ENCODE measurements around the gene TNFAIP8L3. TPM values are rescaled to one million over a fixed set of nuclear protein-coding genes. Genes with fewer than 3 reads are reported as not detected.

Gene TNFAIP8L3
- total RNA-seq, 1 experiment from 2014 or later = not detected

DNA sequence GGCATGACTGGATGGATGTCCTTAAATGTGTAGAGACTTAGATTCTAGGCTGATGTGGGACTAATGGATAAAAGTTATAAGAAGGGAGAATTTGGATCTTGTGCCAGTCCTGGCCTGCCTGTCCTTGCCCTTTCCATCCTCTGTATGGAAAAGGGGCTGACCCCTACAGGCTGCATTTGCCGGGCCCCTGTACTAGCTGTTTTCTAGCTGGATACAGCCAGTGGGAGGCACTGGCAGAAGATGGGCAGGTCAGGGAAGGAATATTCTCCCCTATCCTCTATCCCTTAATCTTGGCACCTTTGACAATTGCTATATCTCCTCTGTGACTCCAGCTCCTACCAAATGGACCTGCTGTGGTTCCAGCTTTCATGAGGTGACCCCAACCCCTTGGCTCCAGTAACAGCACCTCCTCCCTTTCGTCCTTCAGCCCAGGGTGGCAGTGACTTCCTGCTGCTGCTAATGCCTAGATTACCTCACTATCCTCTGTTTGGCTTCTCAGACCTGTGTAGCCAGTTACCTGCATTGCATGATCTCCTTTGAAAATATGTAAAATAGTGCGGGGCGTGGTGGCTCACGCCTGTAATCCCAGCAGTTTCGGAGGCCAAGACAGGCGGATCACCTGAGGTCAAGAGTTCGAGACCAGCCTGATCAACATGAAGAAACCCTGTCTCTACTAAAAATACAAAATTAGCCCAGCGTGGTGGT, 6.2 kb upstream of the TNFAIP8L3 start:
- Histone ChIP-seq H2AFZ (ENCODE audit: low read length) (no peak overlapping the region), H3K4me1 (ENCODE audit: low read length) (no peaks in the 10 kb centered on the region), H3K36me3 (ENCODE audit: insufficient read depth, low read length) (no peaks in the 10 kb centered on the region), H3K79me2 (ENCODE audit: low read length) (no peaks in the 10 kb centered on the region), H3K27ac (ENCODE audit: low read length) (no peak overlapping the region), H3K4me2 (ENCODE audit: low read depth, low read length, poor library complexity, severe bottlenecking) (no peak overlapping the region), H3K9me3 (ENCODE audit: low read length) (no peaks in the 10 kb centered on the region), H3K4me3 (ENCODE audit: low read length) (no peak overlapping the region), H3K9ac (ENCODE audit: low read length) (no peak overlapping the region), H3K27me3 (ENCODE audit: low read length) (no peaks in the 10 kb centered on the region), H4K20me1 (ENCODE audit: insufficient read depth, low read depth, low read length) (no peaks in the 10 kb centered on the region), H3K9me2 (replicated peaks; ENCODE audit: insufficient read depth, low read length) (no peaks in the 10 kb centered on the region)
- no peak for DNase-seq

GRCh38 chr15:51099185-51099584, 4.5 kb upstream of the TNFAIP8L3 start:
- Histone ChIP-seq H3K4me3 (ENCODE audit: low read length) (no peak overlapping the region), H3K4me1 (ENCODE audit: low read length) (no peaks in the 10 kb centered on the region), H3K36me3 (ENCODE audit: insufficient read depth, low read length) (no peaks in the 10 kb centered on the region), H2AFZ (ENCODE audit: low read length) (no peak overlapping the region), H4K20me1 (ENCODE audit: insufficient read depth, low read depth, low read length) (no peaks in the 10 kb centered on the region), H3K27ac (ENCODE audit: low read length) (no peak overlapping the region), H3K27me3 (ENCODE audit: low read length) (no peaks in the 10 kb centered on the region), H3K9me3 (ENCODE audit: low read length) (no peaks in the 10 kb centered on the region), H3K79me2 (ENCODE audit: low read length) (no peaks in the 10 kb centered on the region), H3K9ac (ENCODE audit: low read length) (no peak overlapping the region), H3K4me2 (ENCODE audit: low read depth, low read length, poor library complexity, severe bottlenecking) (no peak overlapping the region), H3K9me2 (replicated peaks; ENCODE audit: insufficient read depth, low read length) (no peaks in the 10 kb centered on the region)
- no peak for DNase-seq

DNA sequence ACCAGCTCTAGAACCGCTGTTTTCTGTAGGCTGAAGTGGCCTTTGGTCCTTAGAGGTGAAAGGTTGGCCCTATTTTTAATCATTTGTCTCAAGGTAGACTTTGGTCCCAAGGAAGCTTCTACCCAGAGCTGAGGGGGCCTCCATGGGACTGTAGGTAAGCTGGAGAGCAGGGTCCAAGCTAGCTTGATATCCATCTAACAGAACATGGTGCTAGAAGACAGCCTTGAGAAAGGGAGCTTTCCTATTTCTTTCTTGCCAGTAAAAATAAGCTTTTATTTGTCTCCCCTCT, 3.6 kb upstream of the TNFAIP8L3 start:
- Histone ChIP-seq H2AFZ (ENCODE audit: low read length) (no peak overlapping the region), H4K20me1 (ENCODE audit: insufficient read depth, low read depth, low read length) (no peaks in the 10 kb centered on the region), H3K79me2 (ENCODE audit: low read length) (no peaks in the 10 kb centered on the region), H3K9me2 (replicated peaks; ENCODE audit: insufficient read depth, low read length) (no peaks in the 10 kb centered on the region), H3K9me3 (ENCODE audit: low read length) (no peaks in the 10 kb centered on the region), H3K36me3 (ENCODE audit: insufficient read depth, low read length) (no peaks in the 10 kb centered on the region), H3K9ac (ENCODE audit: low read length) (no peak overlapping the region), H3K27ac (ENCODE audit: low read length) (no peak overlapping the region), H3K4me1 (ENCODE audit: low read length) (no peaks in the 10 kb centered on the region), H3K27me3 (ENCODE audit: low read length) (no peaks in the 10 kb centered on the region), H3K4me3 (ENCODE audit: low read length) (no peak overlapping the region), H3K4me2 (ENCODE audit: low read depth, low read length, poor library complexity, severe bottlenecking) (no peak overlapping the region)
- DNase-seq = no peak

GRCh38 chr15:51097553-51098330, 3.0 kb upstream of the TNFAIP8L3 start:
- no peak overlapping the region for H2AFZ ChIP-seq (ENCODE audit: low read length)
- DNase-seq = no peak
- no peak overlapping the region for H3K9ac ChIP-seq (ENCODE audit: low read length)
- H3K79me2 ChIP-seq (ENCODE audit: low read length) = no peaks in the 10 kb centered on the region
- no peaks in the 10 kb centered on the region for H3K9me2 ChIP-seq (replicated peaks; ENCODE audit: insufficient read depth, low read length)
- H4K20me1 ChIP-seq (ENCODE audit: insufficient read depth, low read depth, low read length) = no peaks in the 10 kb centered on the region
- no peaks in the 10 kb centered on the region for H3K27me3 ChIP-seq (ENCODE audit: low read length)
- no peaks in the 10 kb centered on the region for H3K36me3 ChIP-seq (ENCODE audit: insufficient read depth, low read length)
- no peaks in the 10 kb centered on the region for H3K4me1 ChIP-seq (ENCODE audit: low read length)
- no peak overlapping the region for H3K4me2 ChIP-seq (ENCODE audit: low read depth, low read length, poor library complexity, severe bottlenecking)
- no peak overlapping the region for H3K27ac ChIP-seq (ENCODE audit: low read length)
- no peaks in the 10 kb centered on the region for H3K9me3 ChIP-seq (ENCODE audit: low read length)
- no peak overlapping the region for H3K4me3 ChIP-seq (ENCODE audit: low read length)

DNA sequence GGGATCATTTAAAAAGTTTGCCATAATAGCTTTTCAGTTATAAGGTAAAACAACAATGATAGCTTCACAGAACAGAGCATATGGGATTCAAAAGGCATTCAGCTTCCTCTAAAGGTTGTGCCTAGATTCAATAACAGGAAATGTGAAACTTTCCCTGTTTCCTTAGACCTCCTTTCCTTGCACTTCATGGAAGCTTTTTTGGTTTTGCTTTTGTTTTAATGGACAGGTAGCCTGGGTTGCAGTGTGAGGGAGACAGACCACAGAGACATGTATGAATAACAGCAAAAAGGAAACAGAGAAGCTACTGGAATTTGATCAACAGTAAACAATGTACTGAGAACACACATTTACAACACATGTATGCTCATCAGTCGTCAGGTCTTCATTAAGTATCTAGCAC, 2.3 kb upstream of the TNFAIP8L3 start:
- H3K36me3 ChIP-seq (ENCODE audit: insufficient read depth, low read length) = no peaks in the 10 kb centered on the region
- no peaks in the 10 kb centered on the region for H3K79me2 ChIP-seq (ENCODE audit: low read length)
- H3K4me3 ChIP-seq (ENCODE audit: low read length) = no peak overlapping the region
- H2AFZ ChIP-seq (ENCODE audit: low read length) = no peak overlapping the region
- no peak overlapping the region for H3K27ac ChIP-seq (ENCODE audit: low read length)
- no peak overlapping the region for H3K4me2 ChIP-seq (ENCODE audit: low read depth, low read length, poor library complexity, severe bottlenecking)
- H3K4me1 ChIP-seq (ENCODE audit: low read length) = no peaks in the 10 kb centered on the region
- H3K9me2 ChIP-seq (replicated peaks; ENCODE audit: insufficient read depth, low read length) = no peaks in the 10 kb centered on the region
- H4K20me1 ChIP-seq (ENCODE audit: insufficient read depth, low read depth, low read length) = no peaks in the 10 kb centered on the region
- H3K9me3 ChIP-seq (ENCODE audit: low read length) = no peaks in the 10 kb centered on the region
- no peaks in the 10 kb centered on the region for H3K27me3 ChIP-seq (ENCODE audit: low read length)
- H3K9ac ChIP-seq (ENCODE audit: low read length) = no peak overlapping the region
- DNase-seq = no peak

DNA sequence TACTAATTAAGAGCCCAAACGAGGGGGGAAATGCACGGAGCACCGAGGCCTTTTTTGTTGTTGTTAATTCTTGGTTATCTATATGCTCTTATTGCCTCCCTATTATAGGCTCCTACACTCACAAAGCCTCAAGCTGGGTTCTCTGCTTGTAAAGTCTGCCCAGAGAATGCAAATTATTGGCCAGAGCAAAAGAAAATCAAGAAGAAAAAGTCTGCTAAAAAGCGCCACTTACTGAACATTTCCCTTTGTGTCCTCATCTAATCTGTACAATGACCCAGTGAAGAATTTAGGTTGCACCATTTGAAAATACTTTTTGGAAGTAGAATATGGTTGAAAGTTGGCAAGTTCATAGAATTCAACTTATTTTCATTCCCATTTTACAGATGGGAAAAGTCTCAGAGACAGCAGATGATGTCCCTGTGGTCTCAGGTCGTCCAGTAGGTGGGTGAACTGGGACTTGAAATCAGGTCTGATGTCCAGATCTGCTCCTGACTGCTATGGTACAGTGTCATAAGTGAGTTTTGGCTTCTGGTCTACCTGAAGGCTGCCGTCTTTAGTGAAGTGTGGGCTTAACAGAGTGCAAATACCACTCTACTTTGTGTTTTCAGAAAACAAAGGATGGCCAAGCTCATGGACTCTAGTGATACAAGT, 1.1 kb upstream of the TNFAIP8L3 start:
- Histone ChIP-seq H3K4me3 (ENCODE audit: low read length) (no peak overlapping the region), H3K9ac (ENCODE audit: low read length) (no peak overlapping the region), H4K20me1 (ENCODE audit: insufficient read depth, low read depth, low read length) (no peaks in the 10 kb centered on the region), H3K4me1 (ENCODE audit: low read length) (no peaks in the 10 kb centered on the region), H3K36me3 (ENCODE audit: insufficient read depth, low read length) (no peaks in the 10 kb centered on the region), H3K9me3 (ENCODE audit: low read length) (no peaks in the 10 kb centered on the region), H3K79me2 (ENCODE audit: low read length) (no peaks in the 10 kb centered on the region), H3K9me2 (replicated peaks; ENCODE audit: insufficient read depth, low read length) (no peaks in the 10 kb centered on the region), H2AFZ (ENCODE audit: low read length) (no peak overlapping the region), H3K4me2 (ENCODE audit: low read depth, low read length, poor library complexity, severe bottlenecking) (no peak overlapping the region), H3K27ac (ENCODE audit: low read length) (no peak overlapping the region), H3K27me3 (ENCODE audit: low read length) (no peaks in the 10 kb centered on the region)
- no peak for DNase-seq

- Histone ChIP-seq H4K20me1 (ENCODE audit: insufficient read depth, low read depth, low read length) (no peaks in the 10 kb centered on the region), H3K4me2 (ENCODE audit: low read depth, low read length, poor library complexity, severe bottlenecking) (no peak overlapping the region), H3K9ac (ENCODE audit: low read length) (no peak overlapping the region), H2AFZ (ENCODE audit: low read length) (no peak overlapping the region), H3K27me3 (ENCODE audit: low read length) (no peaks in the 10 kb centered on the region), H3K79me2 (ENCODE audit: low read length) (no peaks in the 10 kb centered on the region), H3K4me3 (ENCODE audit: low read length) (no peak overlapping the region), H3K27ac (ENCODE audit: low read length) (no peak overlapping the region), H3K9me3 (ENCODE audit: low read length) (no peaks in the 10 kb centered on the region), H3K4me1 (ENCODE audit: low read length) (no peaks in the 10 kb centered on the region), H3K36me3 (ENCODE audit: insufficient read depth, low read length) (no peaks in the 10 kb centered on the region), H3K9me2 (replicated peaks; ENCODE audit: insufficient read depth, low read length) (no peaks in the 10 kb centered on the region)
- DNase-seq = no peak
These were observed 684 bp downstream of the TNFAIP8L3 start for GRCh38 chr15:51093839-51094605.

DNA sequence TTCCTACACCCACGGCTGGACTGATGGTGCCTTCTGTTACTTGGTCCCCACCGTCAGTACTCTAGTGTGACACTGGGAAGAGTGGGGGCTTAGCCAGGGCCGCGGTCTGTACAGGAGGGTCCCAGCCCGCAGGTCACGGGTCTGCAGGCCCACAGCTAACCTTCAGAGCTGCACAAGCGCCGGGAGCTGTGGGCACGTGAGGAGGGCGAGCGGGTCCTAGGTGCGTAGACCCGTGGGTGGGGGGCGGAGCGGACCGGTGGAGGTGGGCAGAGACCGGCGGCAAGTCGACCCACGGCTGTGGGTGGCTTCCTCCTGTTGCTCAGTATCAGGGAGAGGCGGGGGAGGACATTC, 1.2 kb downstream of the TNFAIP8L3 start:
- Histone ChIP-seq H3K4me2 (ENCODE audit: low read depth, low read length, poor library complexity, severe bottlenecking) (no peak overlapping the region), H3K9ac (ENCODE audit: low read length) (no peak overlapping the region), H3K4me3 (ENCODE audit: low read length) (no peak overlapping the region)

More for the DNA sequence above, 1.2 kb downstream of the TNFAIP8L3 start:
- no peak overlapping the region for H3K27ac ChIP-seq (ENCODE audit: low read length)
- DNase-seq = no peak
- H2AFZ ChIP-seq (ENCODE audit: low read length) = no peak overlapping the region
- H3K4me1 ChIP-seq (ENCODE audit: low read length) = no peaks in the 10 kb centered on the region
- no peaks in the 10 kb centered on the region for H3K79me2 ChIP-seq (ENCODE audit: low read length)
- H4K20me1 ChIP-seq (ENCODE audit: insufficient read depth, low read depth, low read length) = no peaks in the 10 kb centered on the region
- H3K27me3 ChIP-seq (ENCODE audit: low read length) = no peaks in the 10 kb centered on the region
- no peaks in the 10 kb centered on the region for H3K9me2 ChIP-seq (replicated peaks; ENCODE audit: insufficient read depth, low read length)
- H3K36me3 ChIP-seq (ENCODE audit: insufficient read depth, low read length) = no peaks in the 10 kb centered on the region
- H3K9me3 ChIP-seq (ENCODE audit: low read length) = no peaks in the 10 kb centered on the region
